Chondrocyte (in vitro differentiated cells): ENCODE measurements around the gene GALNS. TPM values are rescaled to one million over a fixed set of nuclear protein-coding genes. Genes with fewer than 3 reads are reported as not detected.

Source experiments
- DNase-seq: peaks from one replicate; pipeline ENCODE4 v3.0.0; 2021; ENCODE audit warnings: mixed read lengths, low spot score
- H3K27ac Mint-ChIP-seq: one replicate; pipeline ENCODE4 v1.8.0; 2021; ENCODE audit warnings: mild to moderate bottlenecking, moderate library complexity, mixed read lengths; ENCODE audit not compliant: unreplicated experiment
- H3K27me3 Mint-ChIP-seq: 2 replicates; pipeline ENCODE4 v1.8.0; 2021; ENCODE audit warnings: low read depth, mixed read lengths
- H3K36me3 Mint-ChIP-seq: 2 replicates; pipeline ENCODE4 v1.8.0; 2021; ENCODE audit warnings: low read depth, mixed read lengths
- H3K4me1 Mint-ChIP-seq: 2 replicates; pipeline ENCODE4 v1.8.0; 2021; ENCODE audit warnings: low read depth, mild to moderate bottlenecking, mixed read lengths
- H3K4me3 Mint-ChIP-seq: one replicate; pipeline ENCODE4 v1.8.0; 2021; ENCODE audit warnings: mild to moderate bottlenecking, moderate library complexity, mixed read lengths; ENCODE audit not compliant: unreplicated experiment
- H3K9me3 Mint-ChIP-seq: 2 replicates; pipeline ENCODE4 v1.8.0; 2021; ENCODE audit warnings: low read depth, mixed read lengths
- total RNA-seq: library from RNA; stranded (reverse); gene quantifications from 3 replicates; pipeline ENCODE4 v1.2.1, GENCODE V29; 2021
- TF ChIP-seq, protein P1 (sequence below): fragments of 200-600 bp; sonication (generic); IDR thresholded peaks from 2 replicates; pipeline ENCODE4 v1.5.0; 2021; ENCODE audit warnings: antibody characterized with exemption, mild to moderate bottlenecking, moderate library complexity

The GALNS gene
- total RNA-seq, 1 donor from 2014 or later, result 34.1 TPM

DNA sequence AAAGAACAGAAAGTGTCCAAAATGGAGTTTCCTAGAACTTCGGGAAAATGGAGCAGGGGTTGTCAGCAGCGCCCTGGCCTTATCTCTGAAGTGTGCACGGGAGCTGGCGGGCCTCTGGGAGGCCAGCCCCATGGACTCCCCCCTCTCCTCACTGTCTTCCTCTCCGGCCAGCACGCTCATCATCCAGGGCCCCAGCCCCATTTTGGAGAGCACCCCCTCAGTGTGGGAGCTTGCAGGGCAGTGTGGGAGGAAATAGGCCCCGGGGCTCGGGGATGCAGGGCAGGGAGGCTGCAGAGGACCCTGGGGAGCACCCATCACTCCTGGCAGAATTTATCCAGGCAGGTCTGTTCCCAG is 14.6 kb upstream of the GALNS start:
- Mint-ChIP-seq H3K4me1 (no peaks in the 10 kb centered on the region), H3K27ac (no peak overlapping the region), H3K9me3 (no peaks in the 10 kb centered on the region), H3K4me3 (no peak overlapping the region), H3K36me3 (no peaks in the 10 kb centered on the region), H3K27me3 (peaks cover 29% of the 10 kb centered on the region)
- TF ChIP-seq, protein P1, sequence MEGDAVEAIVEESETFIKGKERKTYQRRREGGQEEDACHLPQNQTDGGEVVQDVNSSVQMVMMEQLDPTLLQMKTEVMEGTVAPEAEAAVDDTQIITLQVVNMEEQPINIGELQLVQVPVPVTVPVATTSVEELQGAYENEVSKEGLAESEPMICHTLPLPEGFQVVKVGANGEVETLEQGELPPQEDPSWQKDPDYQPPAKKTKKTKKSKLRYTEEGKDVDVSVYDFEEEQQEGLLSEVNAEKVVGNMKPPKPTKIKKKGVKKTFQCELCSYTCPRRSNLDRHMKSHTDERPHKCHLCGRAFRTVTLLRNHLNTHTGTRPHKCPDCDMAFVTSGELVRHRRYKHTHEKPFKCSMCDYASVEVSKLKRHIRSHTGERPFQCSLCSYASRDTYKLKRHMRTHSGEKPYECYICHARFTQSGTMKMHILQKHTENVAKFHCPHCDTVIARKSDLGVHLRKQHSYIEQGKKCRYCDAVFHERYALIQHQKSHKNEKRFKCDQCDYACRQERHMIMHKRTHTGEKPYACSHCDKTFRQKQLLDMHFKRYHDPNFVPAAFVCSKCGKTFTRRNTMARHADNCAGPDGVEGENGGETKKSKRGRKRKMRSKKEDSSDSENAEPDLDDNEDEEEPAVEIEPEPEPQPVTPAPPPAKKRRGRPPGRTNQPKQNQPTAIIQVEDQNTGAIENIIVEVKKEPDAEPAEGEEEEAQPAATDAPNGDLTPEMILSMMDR, result no peak
- DNase-seq, result no peak

DNA sequence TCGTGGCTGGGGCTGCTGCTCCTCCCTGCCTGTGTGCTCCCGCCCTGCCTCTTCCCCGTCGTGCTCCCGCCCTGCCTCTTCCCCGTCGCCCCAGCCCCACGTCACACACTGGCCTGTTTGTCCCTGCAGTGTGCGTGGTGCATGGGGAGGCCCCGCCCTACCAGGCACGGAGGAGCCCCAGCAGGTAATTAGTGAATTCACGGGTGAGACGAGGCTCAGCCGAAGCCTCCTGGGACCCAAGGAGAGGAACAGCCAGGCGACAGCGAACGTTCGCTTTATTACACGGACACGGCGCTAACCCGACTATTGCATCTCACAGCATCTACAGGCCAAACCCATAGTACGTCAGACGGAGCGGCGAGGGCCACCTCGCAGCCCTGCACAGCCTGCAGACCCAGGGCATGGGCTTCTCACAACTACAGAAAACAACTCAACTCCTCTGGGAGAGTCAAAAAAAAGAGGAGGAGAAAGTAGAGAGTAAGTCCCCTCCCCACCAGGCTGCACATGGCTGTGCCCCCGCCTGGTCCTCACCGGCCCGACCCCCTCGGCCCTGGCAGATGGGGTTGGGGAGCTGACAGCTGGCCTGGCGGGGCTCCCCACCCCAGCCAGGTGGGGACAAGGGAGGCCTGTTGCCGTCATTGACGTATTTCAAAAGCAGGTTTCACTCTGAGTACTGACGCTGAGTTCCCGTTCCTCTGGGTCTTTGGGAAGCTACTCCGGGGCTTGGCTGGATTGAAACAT is 14.0 kb upstream of the GALNS start:
- no peaks in the 10 kb centered on the region for H3K4me1 Mint-ChIP-seq
- no peak for DNase-seq
- H3K36me3 Mint-ChIP-seq, result no peaks in the 10 kb centered on the region
- no peaks in the 10 kb centered on the region for H3K9me3 Mint-ChIP-seq
- H3K27me3 Mint-ChIP-seq, result peaks cover 27% of the 10 kb centered on the region
- no peak overlapping the region for H3K27ac Mint-ChIP-seq
- no peak overlapping the region for H3K4me3 Mint-ChIP-seq
- TF ChIP-seq, protein P1, result no peak

DNA sequence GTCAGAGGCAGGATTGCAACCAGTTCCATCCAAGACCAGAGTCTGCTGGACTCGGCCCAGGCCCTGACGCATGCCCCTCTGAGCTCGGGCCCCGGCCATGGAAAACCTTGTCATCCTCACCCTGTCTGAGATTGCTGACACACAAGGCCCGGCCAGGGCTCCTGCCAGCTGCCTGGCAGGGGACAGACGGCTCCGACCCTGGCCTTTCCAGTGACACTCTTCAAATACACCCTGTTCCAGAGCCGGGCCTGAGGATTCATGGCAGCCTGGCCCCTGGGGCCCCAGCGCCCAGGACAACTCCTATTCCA is 12.9 kb upstream of the GALNS start:
- no peaks in the 10 kb centered on the region for H3K4me1 Mint-ChIP-seq
- H3K27ac Mint-ChIP-seq, result no peak overlapping the region
- no peaks in the 10 kb centered on the region for H3K9me3 Mint-ChIP-seq
- TF ChIP-seq, protein P1, result no peak
- H3K4me3 Mint-ChIP-seq, result no peak overlapping the region
- H3K27me3 Mint-ChIP-seq, result peaks cover 18% of the 10 kb centered on the region
- no peak for DNase-seq
- H3K36me3 Mint-ChIP-seq, result no peaks in the 10 kb centered on the region

DNA sequence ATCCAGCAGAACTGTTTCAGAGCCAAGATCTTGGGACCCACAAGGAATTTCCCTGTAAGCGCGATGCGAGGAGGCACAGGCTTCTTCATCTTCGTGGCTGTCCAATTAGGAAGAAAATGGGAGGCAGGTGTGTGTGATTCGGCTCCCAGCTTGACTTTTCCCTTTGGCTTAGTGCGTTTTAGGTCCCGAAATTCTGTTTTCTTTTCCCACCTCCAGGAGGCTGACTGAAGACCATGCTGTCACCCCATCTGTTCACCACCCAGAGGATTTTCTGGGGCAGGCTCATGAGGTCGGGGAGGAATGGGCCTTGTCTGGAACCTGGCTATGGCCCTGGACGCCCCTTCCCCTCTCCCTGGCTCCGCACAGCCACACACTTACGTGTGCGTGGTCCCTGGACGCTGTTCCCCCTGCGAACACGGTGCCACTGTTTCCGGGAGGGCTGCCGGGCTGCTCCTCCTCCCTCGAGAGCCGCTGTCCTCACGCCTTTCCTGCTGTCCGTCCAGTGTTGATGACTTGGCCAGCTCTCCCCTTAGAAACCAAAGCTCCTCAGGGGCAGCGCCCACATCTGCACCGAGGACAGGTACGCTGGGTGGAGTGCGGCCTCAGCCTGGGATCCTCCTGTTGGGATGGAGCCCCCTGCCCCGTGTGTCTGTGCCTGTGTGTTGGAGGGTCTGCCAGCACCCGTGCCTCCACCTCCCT is 12.4 kb upstream of the GALNS start:
- Mint-ChIP-seq H3K27ac (no peak overlapping the region), H3K9me3 (no peaks in the 10 kb centered on the region), H3K4me1 (no peaks in the 10 kb centered on the region), H3K27me3 (peaks cover 18% of the 10 kb centered on the region), H3K4me3 (no peak overlapping the region), H3K36me3 (no peaks in the 10 kb centered on the region)
- TF ChIP-seq, protein P1, result no peak
- no peak for DNase-seq

DNA sequence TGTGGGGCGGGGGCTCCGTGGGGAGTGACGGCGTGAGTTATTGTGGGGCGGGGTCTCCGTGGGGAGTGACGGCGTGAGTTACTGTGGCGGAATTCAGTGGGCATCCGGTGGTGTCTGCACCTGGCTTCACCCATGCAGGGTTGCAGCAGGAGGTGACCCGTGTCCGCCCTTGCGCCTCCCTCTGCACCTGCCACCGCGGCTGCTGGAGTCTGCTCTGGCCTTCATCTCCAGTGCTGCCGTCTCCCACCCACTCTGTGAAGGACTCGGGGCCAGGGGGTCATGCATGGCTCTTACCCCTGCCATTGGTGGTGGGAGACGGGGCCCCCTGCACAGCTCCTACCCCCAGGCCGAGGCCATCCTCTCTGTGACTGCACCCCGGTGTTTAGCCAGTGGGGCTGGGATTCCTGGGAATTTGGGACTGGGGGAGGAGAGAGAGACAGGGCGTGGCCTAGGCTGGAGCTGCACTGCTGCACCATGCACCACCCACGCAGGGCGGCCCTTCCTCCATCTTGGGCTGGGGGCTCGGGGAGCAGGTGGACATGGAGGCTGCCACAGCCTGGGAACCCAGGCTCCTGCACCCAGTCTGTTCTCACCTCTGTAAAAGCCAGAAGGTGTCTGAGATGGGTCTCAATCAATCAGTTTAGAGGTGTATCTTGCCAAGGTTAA is 11.0 kb upstream of the GALNS start:
- DNase-seq, result no peak
- Mint-ChIP-seq H3K4me3 (no peak overlapping the region), H3K27ac (no peak overlapping the region), H3K27me3 (peaks cover 18% of the 10 kb centered on the region), H3K9me3 (no peaks in the 10 kb centered on the region), H3K36me3 (no peaks in the 10 kb centered on the region), H3K4me1 (no peaks in the 10 kb centered on the region)
- TF ChIP-seq, protein P1, result no peak
